ENCODE measurements around the gene HPGD.

DNA sequence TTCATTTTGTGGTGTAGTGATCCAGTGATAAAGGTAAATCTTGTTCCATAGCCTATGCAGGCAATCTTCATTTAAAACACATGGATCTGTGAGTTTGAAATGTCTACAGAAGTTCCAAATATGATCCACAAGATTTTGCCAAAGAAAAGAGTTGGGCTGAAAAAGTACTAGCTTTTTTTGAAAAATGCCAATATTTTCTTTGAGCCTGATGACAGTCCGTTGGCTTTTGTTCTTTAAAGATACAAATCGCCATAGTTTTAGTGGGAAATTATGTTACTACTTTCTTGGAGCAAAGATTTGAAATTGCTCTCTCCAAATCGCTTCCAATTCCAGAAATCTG lies 71.5 kb downstream of the HPGD start:
- TF ChIP-seq CTCF (IDR thresholded peaks at IDR 0.05): no peak
- TF ChIP-seq POLR2A (IDR thresholded peaks at IDR 0.05): no peak

Data from body of pancreas (tissue), 4 donors.